ENCODE measurements around the gene UNC119.

Gene UNC119

DNA sequence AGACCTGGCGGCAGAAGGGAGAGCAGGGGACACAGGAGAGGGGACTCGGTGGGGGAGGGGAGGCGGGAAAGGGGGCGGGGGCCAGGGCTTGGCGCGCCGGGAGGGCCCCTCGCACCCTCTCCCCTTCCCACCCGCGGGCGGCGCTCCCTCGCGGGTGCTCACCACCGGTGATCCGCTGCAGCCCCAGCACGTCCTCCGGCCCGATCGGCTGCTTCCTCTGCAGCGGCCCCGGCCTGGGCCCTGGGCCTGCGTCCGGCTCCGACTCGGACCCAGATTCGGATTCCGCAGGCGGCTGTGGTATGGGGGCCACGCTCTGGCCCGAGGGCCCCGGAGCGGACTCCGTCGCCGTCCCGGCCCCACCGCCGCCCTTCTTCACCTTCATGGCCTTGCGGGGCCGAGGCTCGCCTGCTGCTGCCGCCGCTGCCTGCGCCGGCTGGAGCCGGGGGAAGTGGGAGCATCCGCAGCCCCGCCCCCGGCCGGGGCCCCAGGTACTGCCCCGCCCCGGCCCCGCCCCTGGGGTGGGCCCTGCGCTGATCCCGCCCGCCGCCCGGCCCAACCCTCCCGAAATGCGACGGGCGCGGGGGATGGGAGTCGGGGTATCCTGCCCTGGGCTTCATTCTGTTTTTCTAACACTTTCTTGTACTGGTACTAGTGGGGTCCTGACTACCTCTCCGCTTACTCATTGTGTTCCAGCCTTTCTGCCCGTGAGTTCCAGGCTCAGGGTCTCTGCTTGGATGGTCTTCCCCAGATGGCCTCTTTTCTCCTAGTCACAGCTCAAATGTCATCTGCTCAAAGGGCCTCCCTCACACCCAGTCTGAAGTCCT lies at the start of gene UNC119:
Gene UNC119 (minus strand): TSS at position 449 of the 824 bp plus-strand sequence. CDS start 67 bp downstream, at position 382.
- Mint-ChIP-seq H3K4me1 (peaks cover 65% of the 10 kb centered on the region), H3K27ac (peak within 1 kb of the TSS; percentile 86), H3K9me3 (no peaks in the 10 kb centered on the region), H3K27me3 (no peaks in the 10 kb centered on the region), H3K4me3 (peak within 1 kb of the TSS; percentile 97), H3K36me3 (peaks cover 38% of the 10 kb centered on the region)
- ATAC-seq: peak; percentile 88

DNA sequence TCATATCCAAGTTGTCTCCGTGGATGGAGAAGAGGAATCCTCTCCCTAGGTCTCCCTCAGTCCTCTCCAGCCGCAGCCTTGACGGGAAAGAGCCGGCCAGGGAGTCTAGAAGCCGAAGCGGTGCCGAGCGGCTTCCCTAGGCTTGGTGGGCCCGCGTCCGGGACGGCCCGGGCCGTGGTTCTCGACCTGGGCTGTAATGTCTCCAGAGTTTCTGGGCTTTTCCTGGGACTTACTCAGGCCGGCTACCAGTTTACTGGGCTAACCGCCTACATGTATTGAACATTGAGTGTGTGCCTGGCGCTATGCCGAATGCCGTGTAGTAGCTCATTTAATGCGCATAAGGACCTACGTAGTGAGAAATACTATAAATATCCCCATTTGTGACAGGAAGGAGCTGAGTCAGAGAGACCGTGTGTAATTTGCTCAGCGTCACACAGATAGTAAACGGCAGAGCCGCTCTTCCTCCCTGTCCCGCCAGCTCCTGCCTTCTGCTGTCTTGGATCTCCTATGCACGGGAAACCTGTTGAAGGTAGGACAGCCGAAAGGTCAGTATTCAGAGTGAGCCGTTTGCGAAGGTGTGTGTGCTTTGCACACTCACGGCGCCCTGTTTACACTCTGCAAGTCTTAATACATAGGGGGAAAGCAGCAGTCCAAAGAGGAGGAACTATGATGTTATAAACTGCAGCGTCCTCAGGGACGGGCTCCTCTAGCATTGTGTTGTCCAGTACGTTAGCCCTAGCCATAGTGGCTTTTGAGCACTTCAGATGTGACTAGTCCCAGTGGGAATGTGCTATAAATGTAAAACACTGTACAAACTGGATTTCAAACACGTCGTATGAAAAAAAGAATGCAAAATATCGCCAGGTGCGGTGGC lies 47.1 kb upstream of the UNC119 start:
- ATAC-seq: peak; percentile 80
- Mint-ChIP-seq H3K36me3 (peaks cover 12% of the 10 kb centered on the region), H3K4me1 (peaks cover 27% of the 10 kb centered on the region), H3K4me3 (peak overlapping the region; percentile 94), H3K9me3 (no peaks in the 10 kb centered on the region), H3K27ac (peak overlapping the region; percentile 93), H3K27me3 (no peaks in the 10 kb centered on the region)

DNA sequence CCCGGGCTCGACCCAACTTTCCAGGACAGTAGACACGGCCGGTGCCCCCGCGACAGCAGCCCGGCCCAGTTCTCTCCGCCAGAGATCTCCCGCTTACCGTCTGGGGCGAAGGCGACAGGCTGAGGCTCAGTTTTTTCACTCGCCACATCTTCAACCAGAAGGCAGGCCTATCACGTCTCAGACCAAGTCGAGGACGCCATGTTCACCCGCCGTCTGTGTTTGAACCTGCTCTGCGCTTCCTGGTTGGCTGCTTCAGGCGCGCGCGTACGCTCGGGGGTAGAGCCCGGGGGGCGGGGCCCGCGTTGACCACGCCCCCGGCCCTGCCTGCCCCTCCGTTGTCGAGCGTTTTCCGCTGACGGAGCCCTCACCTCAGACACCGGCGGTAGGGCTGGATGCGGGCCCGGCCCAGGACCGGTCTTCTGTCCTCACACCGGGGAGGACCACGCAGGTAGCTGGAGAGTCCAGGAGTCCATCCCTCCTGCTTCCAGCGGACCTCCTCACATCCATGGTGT lies 46.4 kb upstream of the UNC119 start, which contains the start of gene SPAG5:
Gene SPAG5 (minus strand): TSS at position 227 of the 512 bp plus-strand sequence. CDS start 79 bp downstream, at position 148.
- no peaks in the 10 kb centered on the region for H3K27me3 Mint-ChIP-seq
- peaks cover 9% of the 10 kb centered on the region for H3K36me3 Mint-ChIP-seq
- peak within 1 kb of the TSS; percentile 94 for H3K4me3 Mint-ChIP-seq
- H3K4me1 Mint-ChIP-seq: peaks cover 27% of the 10 kb centered on the region
- no peaks in the 10 kb centered on the region for H3K9me3 Mint-ChIP-seq
- H3K27ac Mint-ChIP-seq: peak within 1 kb of the TSS; percentile 93
- ATAC-seq: peak; percentile 97

DNA sequence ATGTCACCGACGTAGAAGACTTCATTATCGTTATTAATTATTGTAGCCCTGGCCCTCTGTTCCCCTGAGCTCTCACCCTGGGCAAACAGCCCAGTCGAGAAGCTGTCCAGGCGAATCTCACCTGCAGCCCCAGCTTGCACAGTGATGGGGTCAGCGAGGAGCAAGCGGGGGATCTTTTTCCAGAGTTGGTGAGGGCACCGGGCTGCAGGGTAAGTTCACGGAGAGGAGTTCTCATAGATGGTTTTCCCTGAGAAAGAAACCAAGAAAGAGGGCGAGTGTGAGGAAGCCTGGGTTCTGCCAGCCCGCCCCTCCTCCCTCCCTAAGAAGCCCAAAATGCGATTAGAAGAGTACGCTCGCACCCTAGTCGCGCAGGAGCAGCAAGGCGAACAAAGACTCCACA lies 46.0 kb upstream of the UNC119 start:
- Mint-ChIP-seq H3K4me1 (peaks cover 27% of the 10 kb centered on the region), H3K4me3 (peak overlapping the region; percentile 94), H3K27ac (peak overlapping the region; percentile 93), H3K27me3 (no peaks in the 10 kb centered on the region), H3K36me3 (peaks cover 6% of the 10 kb centered on the region), H3K9me3 (no peaks in the 10 kb centered on the region)
- no peak for ATAC-seq

DNA sequence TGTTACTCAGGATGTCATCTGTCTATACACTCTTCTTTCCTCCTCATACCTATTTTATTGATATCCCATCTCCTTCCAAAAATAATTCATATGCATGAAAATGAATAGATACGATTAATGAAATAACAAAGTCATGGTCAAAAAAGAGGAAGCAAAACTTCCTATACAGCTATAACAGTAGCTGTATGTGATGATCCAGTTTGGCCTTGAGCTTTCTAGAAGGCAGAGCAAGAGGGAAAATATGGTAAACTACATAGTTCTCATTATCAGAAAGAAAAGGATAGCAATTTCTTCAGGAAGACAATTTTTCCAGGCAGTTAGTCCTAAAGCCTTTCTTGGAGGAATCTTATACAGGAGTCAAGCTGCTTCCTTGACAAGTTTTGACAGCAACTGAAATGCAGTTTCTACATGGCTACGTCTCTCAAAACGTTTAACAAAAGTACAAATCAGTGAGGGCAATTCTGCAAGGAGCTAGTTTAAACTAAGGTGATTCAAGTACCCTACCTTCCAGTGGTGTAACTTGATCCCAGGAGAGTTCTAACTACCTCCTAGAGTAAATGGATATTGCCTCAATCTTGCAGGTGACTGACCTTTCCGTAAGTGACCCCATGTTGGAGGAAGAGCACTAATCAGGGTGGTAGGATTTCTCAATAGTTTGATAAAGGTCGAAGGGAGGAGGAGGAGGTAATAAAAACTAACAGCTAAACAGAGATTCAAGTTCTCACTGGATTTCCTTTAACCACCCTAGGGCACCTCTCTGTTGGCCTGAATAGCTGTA lies 45.4 kb upstream of the UNC119 start:
- Mint-ChIP-seq H3K9me3 (no peaks in the 10 kb centered on the region), H3K36me3 (peaks cover under 1% of the 10 kb centered on the region), H3K27ac (peak overlapping the region; percentile 93), H3K4me1 (peaks cover 27% of the 10 kb centered on the region), H3K4me3 (peak overlapping the region; percentile 94), H3K27me3 (no peaks in the 10 kb centered on the region)
- no peak for ATAC-seq

DNA sequence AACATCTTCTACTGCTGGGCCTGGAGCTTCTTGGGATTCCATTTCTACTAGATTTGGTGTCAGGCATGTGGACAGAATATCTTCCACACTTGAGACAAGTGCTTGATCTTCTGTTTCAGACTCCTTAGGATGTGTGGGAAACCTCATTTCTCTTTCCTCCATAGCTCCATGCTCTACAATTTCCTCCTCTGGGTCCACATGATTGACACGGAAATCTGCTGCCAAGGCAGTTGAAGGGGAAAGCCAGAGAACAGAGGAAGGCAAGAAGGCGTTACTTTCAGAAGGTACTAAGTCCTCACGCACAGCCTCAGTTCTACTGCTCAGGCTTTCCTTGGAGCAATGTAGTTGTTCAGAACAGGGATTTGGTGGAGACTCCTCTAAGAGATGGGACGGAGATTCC lies 39.8 kb upstream of the UNC119 start:
- Mint-ChIP-seq H3K4me1 (peaks cover 1% of the 10 kb centered on the region), H3K36me3 (peaks cover 18% of the 10 kb centered on the region), H3K27me3 (no peaks in the 10 kb centered on the region), H3K27ac (no peak overlapping the region), H3K4me3 (no peak overlapping the region), H3K9me3 (no peaks in the 10 kb centered on the region)
- ATAC-seq: no peak

DNA sequence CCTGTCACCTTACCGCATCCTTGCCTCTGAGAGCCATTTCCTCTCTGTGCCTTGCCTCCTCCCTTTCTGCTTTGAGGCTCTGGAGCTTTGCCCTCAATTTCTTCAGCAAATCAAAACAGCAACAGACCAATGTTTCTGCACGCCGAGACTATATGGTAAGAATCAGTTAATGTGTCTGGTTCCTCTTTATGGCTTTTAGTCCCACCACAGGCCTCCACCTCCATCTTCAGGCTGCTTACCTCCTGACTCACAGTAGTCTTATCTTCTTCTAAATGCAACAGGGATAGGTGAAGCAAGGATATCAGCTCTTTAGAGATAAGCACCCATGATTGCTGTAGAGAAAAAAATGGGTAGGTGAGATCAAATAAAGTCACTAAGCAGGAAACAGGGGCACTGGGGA lies 33.4 kb upstream of the UNC119 start:
- Mint-ChIP-seq H3K27me3 (no peaks in the 10 kb centered on the region), H3K27ac (no peak overlapping the region), H3K4me3 (no peak overlapping the region), H3K4me1 (no peaks in the 10 kb centered on the region), H3K9me3 (no peaks in the 10 kb centered on the region), H3K36me3 (peaks cover 20% of the 10 kb centered on the region)
- ATAC-seq: no peak

DNA sequence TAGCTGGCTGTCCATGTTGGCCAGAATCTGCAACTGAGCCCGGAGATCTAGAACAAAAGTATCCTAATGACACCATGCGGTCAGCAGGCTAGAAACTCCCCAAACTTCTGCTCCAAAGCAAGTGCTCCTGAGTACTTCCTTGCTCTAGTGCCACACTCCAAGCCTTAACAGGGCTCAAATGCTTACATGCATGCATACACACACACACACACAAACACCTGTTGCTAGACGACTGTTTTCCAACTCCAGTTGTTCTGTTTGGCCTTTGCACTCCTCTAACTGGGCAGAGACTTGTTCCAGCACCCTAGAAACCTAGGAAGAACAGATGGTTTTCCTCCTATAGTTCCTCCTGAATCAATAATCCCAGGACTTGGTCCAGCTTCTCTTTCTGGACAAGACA lies 32.0 kb upstream of the UNC119 start:
- no peaks in the 10 kb centered on the region for H3K27me3 Mint-ChIP-seq
- H3K27ac Mint-ChIP-seq: no peak overlapping the region
- no peaks in the 10 kb centered on the region for H3K4me1 Mint-ChIP-seq
- H3K9me3 Mint-ChIP-seq: no peaks in the 10 kb centered on the region
- no peak for ATAC-seq
- H3K36me3 Mint-ChIP-seq: peaks cover 25% of the 10 kb centered on the region
- H3K4me3 Mint-ChIP-seq: no peak overlapping the region

DNA sequence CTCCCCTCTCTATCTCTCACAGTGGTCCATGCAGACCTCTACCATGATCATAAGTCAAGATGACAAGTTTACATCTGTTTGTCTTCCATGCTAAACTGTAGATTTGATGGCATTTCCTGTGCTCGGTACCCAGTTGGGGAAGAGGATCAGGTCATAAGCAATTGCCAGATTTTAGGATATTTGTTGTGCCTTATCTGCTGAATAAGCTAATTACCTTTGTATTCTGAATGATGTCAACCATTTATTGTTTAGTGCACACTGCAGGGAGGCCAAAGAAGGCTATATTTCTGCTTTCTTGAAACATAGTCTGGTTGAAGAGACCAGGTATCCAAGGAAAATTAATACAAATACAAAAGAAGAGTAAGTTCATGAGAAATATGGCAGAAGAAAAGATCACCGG lies 30.1 kb upstream of the UNC119 start:
- no peak for ATAC-seq
- Mint-ChIP-seq H3K36me3 (peaks cover 13% of the 10 kb centered on the region), H3K9me3 (no peaks in the 10 kb centered on the region), H3K27me3 (no peaks in the 10 kb centered on the region), H3K27ac (no peak overlapping the region), H3K4me1 (no peaks in the 10 kb centered on the region), H3K4me3 (no peak overlapping the region)

DNA sequence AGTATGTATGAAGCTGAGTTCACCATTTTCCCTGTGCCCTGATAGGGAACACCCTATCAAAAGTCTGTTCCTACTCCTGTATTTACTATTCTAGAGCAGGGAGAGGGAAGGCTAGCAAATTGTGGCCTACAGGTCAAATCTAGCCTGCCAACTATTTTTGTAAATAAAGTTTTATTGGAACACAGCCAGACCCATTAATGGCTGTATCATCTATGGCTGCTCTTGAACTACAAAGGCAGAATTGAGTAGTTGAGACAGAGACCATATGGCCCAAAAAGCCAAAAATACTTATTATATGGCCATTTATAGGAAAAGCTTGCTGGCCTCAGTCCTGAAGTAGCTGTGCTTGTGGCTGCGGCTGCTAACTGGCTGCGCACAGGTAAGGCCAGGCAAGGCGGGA lies 28.5 kb upstream of the UNC119 start:
- Mint-ChIP-seq H3K27ac (no peak overlapping the region), H3K4me3 (no peak overlapping the region), H3K27me3 (no peaks in the 10 kb centered on the region), H3K9me3 (no peaks in the 10 kb centered on the region), H3K36me3 (peaks cover 12% of the 10 kb centered on the region), H3K4me1 (peaks cover 13% of the 10 kb centered on the region)
- ATAC-seq: no peak

DNA sequence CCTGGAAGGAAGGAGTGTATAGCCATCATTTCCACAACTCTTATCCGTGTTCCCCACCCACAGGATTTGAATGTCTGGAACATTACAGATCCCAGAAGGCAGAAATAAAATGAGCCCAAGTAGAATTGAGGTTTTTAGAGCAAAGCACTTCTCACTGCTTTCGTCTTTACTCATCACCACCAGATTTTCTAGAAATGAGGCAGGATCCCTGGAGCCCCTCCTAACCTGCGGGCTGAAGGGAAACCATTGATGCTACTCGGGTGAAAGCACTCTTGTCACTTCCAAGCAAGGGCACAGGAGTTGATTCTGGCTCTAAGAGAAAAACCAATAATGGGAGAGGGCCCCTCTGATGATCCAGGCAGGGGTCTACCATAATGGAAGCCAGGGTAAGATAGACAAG lies 27.1 kb upstream of the UNC119 start:
- H3K4me1 Mint-ChIP-seq: peaks cover 16% of the 10 kb centered on the region
- no peak overlapping the region for H3K4me3 Mint-ChIP-seq
- no peaks in the 10 kb centered on the region for H3K9me3 Mint-ChIP-seq
- ATAC-seq: no peak
- H3K36me3 Mint-ChIP-seq: peaks cover 5% of the 10 kb centered on the region
- no peak overlapping the region for H3K27ac Mint-ChIP-seq
- H3K27me3 Mint-ChIP-seq: no peaks in the 10 kb centered on the region

DNA sequence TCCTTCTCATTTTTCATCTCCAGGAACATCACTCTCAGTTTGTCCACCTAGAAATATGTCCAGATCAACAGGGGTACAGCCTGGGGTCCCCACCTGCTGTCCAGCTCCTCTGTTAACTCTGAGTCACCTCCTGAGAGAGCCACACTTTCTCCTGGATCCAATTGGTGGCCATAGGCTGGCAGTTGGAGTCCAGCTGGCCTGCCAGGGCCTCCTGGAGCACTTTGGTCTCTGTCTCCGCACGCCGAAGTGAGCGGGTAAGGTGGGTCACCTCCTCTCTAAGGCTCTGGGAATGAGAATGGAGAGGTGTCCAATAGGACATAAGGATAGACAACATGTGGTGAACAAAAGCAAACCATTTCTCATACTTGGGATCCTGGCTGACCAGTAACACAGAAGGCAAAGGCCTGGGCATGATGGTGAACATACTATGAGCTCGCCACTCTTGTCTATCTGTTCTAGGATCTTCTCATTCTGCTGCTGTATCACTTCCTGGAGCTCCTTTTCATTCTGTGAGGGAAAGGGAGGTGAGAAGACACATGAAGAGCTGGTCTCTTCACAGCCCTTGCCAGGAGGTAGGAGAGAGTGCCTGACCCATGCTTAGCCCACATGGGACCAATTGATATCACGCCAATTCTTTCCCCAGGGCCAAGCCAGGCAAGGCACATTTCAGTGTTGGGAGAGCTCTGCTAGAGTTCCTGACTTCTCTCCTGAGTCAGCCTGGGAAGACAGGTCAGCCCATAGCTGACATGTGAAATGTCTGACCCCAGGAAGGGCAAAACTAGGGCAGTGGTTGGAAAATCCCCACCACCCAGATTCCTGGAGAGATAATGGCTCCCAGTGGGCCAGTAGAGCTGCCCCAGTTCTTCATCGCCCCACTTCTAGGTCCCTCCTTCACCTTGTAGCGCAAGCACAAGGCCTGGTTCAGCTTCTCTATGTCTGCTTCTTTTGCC lies 26.1 kb upstream of the UNC119 start:
- no peak overlapping the region for H3K27ac Mint-ChIP-seq
- no peaks in the 10 kb centered on the region for H3K27me3 Mint-ChIP-seq
- peaks cover 16% of the 10 kb centered on the region for H3K4me1 Mint-ChIP-seq
- no peak overlapping the region for H3K4me3 Mint-ChIP-seq
- no peak for ATAC-seq
- H3K9me3 Mint-ChIP-seq: no peaks in the 10 kb centered on the region
- peaks cover 15% of the 10 kb centered on the region for H3K36me3 Mint-ChIP-seq

DNA sequence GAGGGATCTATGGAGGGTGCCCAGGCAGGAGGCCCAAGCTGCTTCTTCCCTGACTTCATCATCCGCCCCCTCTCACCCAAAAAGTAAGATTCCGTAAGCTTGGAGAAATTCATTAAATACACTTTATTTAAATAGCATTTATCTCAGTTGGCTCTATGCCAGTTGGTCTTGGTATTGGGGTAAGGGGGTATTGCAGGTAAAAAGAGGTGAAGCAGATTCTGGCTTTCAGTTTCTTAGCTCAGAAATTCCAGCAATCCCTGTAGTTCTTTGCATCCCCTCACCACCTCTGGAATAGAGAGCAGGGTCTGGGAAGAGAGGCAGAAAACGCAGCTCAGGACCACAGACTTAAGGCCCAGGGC lies 25.0 kb upstream of the UNC119 start:
- Mint-ChIP-seq H3K27ac (peak overlapping the region; percentile 86), H3K36me3 (peaks cover 15% of the 10 kb centered on the region), H3K4me3 (no peak overlapping the region), H3K4me1 (peaks cover 23% of the 10 kb centered on the region), H3K9me3 (no peaks in the 10 kb centered on the region), H3K27me3 (no peaks in the 10 kb centered on the region)
- ATAC-seq: no peak

Data from stimulated activated memory B cell treated with anti-CD40 and anti-IgM and Interleukin-4, amounts not matched to agents 10 μg/mL and 1 μg/mL and 100 μg/mL, for 72 hours (primary cell).